Measurements from ENCODE around the gene CRNKL1.

Gene CRNKL1

DNA sequence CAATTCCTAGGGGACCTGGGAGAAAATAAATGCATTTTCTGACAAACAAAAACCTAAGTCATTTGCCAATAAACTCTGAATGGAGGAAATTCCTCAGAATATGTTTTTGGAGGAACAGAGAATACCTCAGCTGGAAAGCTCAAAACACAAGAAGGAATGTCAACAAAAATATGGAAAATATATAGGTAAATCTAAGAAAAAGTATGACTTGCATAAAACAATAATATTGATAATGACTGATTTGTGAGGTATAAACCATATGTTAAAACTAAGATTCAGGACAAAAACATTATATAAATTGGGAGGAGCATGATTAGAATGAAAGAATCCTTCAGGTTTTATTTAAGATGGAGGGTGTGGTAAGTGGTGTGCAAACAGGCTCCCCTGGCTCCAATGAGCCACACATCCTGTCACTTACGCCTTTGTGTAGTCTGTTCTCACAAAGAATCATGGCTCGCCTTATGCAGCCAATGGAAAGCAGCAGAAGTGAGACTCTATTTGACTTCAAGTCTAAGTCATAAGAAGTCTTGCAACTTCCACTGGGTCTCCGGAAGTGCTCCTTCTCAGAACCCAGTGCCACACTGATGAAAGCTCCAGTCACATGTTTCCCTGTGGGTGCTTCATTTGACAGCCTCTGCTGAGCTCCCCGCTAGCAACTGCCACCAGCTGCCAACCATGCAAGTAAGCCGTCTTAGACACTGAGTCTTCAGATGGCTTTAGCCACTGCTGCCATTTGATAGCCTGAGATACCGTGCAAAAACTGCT lies 8.2 kb upstream of the CRNKL1 start:
- no peak overlapping the region for H3K27ac ChIP-seq (ENCODE audit: low read depth, low read length, severe bottlenecking)
- WGBS, 2 experiments (ENCODE audit: insufficient coverage in 2 of 2) = 90 to 91% methylated on average over 4 of the region's 6 CpGs
- H3K9me3 ChIP-seq (ENCODE audit: control insufficient read depth, low read length) = no peaks in the 10 kb centered on the region
- H3K36me3 ChIP-seq (ENCODE audit: control insufficient read depth, insufficient read depth, low read length) = no peaks in the 10 kb centered on the region
- H3K4me3 ChIP-seq (ENCODE audit: extremely low read depth, insufficient read depth, low read length, poor library complexity, severe bottlenecking) = no peak overlapping the region
- no peaks in the 10 kb centered on the region for H3K4me1 ChIP-seq (ENCODE audit: control insufficient read depth, insufficient read depth, low read length, poor library complexity, severe bottlenecking)

DNA sequence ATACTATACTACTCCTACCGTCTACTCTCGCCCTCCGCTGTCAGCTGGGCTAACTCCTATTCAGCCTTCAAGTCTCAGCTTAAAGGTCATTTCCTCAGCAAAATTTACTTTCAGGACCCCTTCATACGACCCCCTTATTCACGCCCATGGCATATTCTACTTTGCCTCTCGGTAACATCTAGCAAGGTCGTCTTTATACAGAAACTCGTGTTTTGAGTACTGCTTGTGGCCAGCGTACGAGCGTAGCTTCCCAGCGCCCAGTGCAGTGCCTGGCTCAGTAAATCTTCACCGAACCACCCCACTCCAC lies 546 bp downstream of the CRNKL1 start:
- WGBS, 2 experiments (ENCODE audit: insufficient coverage in 2 of 2) = 0 to 3% methylated on average over 8 to 10 of the region's 13 CpGs
- peak overlapping the region; percentile 84 for H3K27ac ChIP-seq (ENCODE audit: low read depth, low read length, severe bottlenecking)

DNA sequence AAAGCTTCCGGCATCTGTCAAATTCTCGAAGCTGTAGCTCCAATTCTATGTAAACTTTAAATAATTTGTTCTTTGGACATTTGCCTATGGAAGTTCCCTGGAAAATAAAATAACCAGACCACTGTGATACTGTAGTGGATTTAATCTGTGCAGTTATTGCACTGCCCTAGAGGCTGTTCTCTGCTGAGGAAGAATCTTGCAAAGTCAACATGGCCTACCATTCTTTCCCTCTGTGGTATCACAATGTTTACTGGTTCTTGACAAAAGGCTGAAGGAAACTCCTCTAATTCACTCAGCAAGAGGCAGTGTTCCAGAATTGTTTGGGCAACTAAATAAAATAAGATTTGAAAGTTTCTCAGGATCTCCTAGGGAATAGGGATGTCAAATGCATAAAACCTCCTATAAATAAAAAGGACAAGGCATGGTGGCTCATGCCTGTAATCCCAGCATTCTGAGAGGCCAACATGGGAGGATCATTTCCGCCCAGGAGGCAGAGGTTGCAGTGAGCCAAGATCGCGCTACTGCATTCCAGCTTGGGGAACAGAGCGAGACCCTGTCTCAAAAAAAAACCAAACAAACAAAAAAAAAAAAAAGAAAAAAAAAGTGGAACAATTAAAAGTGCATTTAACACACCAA lies 12.4 kb downstream of the CRNKL1 start:
- Histone ChIP-seq H3K4me1 (ENCODE audit: control insufficient read depth, insufficient read depth, low read length, poor library complexity, severe bottlenecking) (peaks cover 8% of the 10 kb centered on the region), H3K36me3 (ENCODE audit: control insufficient read depth, insufficient read depth, low read length) (peaks cover 95% of the 10 kb centered on the region), H3K4me3 (ENCODE audit: extremely low read depth, insufficient read depth, low read length, poor library complexity, severe bottlenecking) (no peak overlapping the region), H3K27ac (ENCODE audit: low read depth, low read length, severe bottlenecking) (no peak overlapping the region), H3K9me3 (ENCODE audit: control insufficient read depth, low read length) (no peaks in the 10 kb centered on the region)
- 80 to 90% methylated on average over 1 to 3 of the region's 6 CpGs for WGBS, 2 experiments (ENCODE audit: insufficient coverage in 2 of 2)

More for the DNA sequence above, 546 bp downstream of the CRNKL1 start:
- no peaks in the 10 kb centered on the region for H3K4me1 ChIP-seq (ENCODE audit: control insufficient read depth, insufficient read depth, low read length, poor library complexity, severe bottlenecking)
- peaks cover 37% of the 10 kb centered on the region for H3K36me3 ChIP-seq (ENCODE audit: control insufficient read depth, insufficient read depth, low read length)
- H3K4me3 ChIP-seq (ENCODE audit: extremely low read depth, insufficient read depth, low read length, poor library complexity, severe bottlenecking) = peak overlapping the region; percentile 95
- no peaks in the 10 kb centered on the region for H3K9me3 ChIP-seq (ENCODE audit: control insufficient read depth, low read length)

DNA sequence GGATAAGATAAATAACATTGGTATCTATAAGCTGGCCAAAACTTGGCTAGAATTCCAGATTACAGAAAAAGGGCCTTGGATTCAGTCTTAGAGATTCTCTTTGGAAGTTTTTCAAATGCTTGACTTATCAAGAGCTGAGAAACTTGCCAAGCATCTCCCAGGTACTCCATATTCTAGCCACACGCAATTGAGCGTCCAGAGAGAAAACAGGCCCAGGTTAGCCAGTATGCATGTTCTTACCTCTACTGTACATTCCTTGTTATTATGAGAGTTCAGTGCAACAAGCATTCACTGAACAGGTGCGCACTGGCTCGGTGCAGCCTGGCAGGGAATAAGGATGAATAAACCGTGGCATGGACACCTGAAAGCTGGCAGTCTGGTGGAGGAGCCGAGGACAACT lies 13.7 kb downstream of the CRNKL1 start:
- Histone ChIP-seq H3K4me3 (ENCODE audit: extremely low read depth, insufficient read depth, low read length, poor library complexity, severe bottlenecking) (no peak overlapping the region), H3K4me1 (ENCODE audit: control insufficient read depth, insufficient read depth, low read length, poor library complexity, severe bottlenecking) (peaks cover 8% of the 10 kb centered on the region), H3K27ac (ENCODE audit: low read depth, low read length, severe bottlenecking) (no peak overlapping the region), H3K9me3 (ENCODE audit: control insufficient read depth, low read length) (no peaks in the 10 kb centered on the region), H3K36me3 (ENCODE audit: control insufficient read depth, insufficient read depth, low read length) (peaks cover 93% of the 10 kb centered on the region)
- 90 to 100% methylated on average over 5 of the region's 6 CpGs for WGBS, 2 experiments (ENCODE audit: insufficient coverage in 2 of 2)

DNA sequence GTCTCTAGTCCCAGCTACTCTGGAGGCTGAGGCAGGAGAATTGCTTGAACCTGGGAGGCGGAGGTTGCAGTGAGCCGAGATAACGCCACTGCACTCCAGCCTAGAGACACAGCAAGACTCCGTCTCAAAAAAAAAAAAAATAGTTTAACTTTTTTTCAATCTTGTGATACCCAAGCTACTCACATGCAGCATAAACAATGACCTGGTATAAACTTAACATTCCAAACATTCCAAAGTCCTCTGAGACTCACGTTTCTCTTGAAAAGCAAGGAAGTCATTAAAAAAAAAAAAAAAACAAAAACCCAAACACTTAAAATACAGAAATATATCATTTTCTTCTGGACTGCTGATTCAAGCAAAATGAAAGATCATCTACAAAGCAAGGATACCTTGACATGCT lies 14.3 kb downstream of the CRNKL1 start:
- H3K4me3 ChIP-seq (ENCODE audit: extremely low read depth, insufficient read depth, low read length, poor library complexity, severe bottlenecking) = no peak overlapping the region
- H3K9me3 ChIP-seq (ENCODE audit: control insufficient read depth, low read length) = no peaks in the 10 kb centered on the region
- H3K36me3 ChIP-seq (ENCODE audit: control insufficient read depth, insufficient read depth, low read length) = peaks cover 93% of the 10 kb centered on the region
- no peak overlapping the region for H3K27ac ChIP-seq (ENCODE audit: low read depth, low read length, severe bottlenecking)
- peaks cover 8% of the 10 kb centered on the region for H3K4me1 ChIP-seq (ENCODE audit: control insufficient read depth, insufficient read depth, low read length, poor library complexity, severe bottlenecking)
- WGBS, 2 experiments (ENCODE audit: insufficient coverage in 2 of 2) = 70 to 71% methylated on average over 5 of the region's 5 CpGs

DNA sequence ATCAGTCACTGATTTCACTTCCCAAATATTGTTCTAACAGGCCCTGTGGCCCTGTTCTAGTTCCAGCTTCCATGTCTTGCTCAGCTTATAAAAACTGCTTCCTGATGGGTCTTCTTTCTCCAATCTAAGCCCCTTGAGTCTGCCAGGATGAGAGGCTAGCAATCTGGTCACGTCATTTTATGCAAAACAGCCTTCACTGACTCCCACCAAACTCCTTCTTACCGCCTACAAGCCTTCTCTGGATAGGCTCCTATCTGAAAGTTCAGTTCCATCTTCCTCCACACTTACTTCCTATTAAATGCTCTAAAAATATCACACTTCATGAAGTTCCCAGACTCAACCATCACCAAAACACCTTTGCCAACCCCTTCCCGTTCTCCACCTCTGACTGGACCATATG lies 15.5 kb downstream of the CRNKL1 start:
- H3K27ac ChIP-seq (ENCODE audit: low read depth, low read length, severe bottlenecking) = no peak overlapping the region
- peaks cover 87% of the 10 kb centered on the region for H3K36me3 ChIP-seq (ENCODE audit: control insufficient read depth, insufficient read depth, low read length)
- WGBS, 2 experiments (ENCODE audit: insufficient coverage in 2 of 2) = 88 to 100% methylated on average over 3 of the region's 3 CpGs
- no peak overlapping the region for H3K4me3 ChIP-seq (ENCODE audit: extremely low read depth, insufficient read depth, low read length, poor library complexity, severe bottlenecking)
- no peaks in the 10 kb centered on the region for H3K9me3 ChIP-seq (ENCODE audit: control insufficient read depth, low read length)
- H3K4me1 ChIP-seq (ENCODE audit: control insufficient read depth, insufficient read depth, low read length, poor library complexity, severe bottlenecking) = peaks cover 8% of the 10 kb centered on the region

DNA sequence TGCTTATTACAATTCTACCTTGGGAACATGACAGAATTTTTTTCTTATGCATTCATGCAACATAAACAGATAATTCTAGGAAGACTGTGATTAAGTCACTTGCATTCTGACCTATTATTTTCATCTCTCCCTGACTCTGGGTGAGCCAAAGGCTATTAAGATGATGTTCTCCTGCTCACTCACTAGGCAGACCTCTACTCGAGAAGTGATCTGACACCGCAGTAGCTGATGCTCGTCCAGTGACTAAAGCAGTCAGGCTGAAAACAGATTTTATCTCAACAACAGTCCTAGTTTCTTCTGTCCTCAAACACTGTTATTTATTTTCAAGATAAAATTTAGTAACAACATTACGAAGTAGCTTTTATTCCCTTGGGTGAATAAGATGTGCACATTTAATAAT lies 17.8 kb downstream of the CRNKL1 start:
- Histone ChIP-seq H3K36me3 (ENCODE audit: control insufficient read depth, insufficient read depth, low read length) (peaks cover 76% of the 10 kb centered on the region), H3K27ac (ENCODE audit: low read depth, low read length, severe bottlenecking) (peak overlapping the region; percentile 23), H3K4me3 (ENCODE audit: extremely low read depth, insufficient read depth, low read length, poor library complexity, severe bottlenecking) (no peak overlapping the region), H3K4me1 (ENCODE audit: control insufficient read depth, insufficient read depth, low read length, poor library complexity, severe bottlenecking) (peaks cover 8% of the 10 kb centered on the region), H3K9me3 (ENCODE audit: control insufficient read depth, low read length) (no peaks in the 10 kb centered on the region)
- WGBS, 2 experiments (ENCODE audit: insufficient coverage in 2 of 2) = 90% methylated on average over 2 of the region's 4 CpGs; no CpG with 5 or more reads in 1 of the 2 experiments

- WGBS, 2 experiments (ENCODE audit: insufficient coverage in 2 of 2) = 96 to 100% methylated on average over 2 to 4 of the region's 5 CpGs
- H3K4me3 ChIP-seq (ENCODE audit: extremely low read depth, insufficient read depth, low read length, poor library complexity, severe bottlenecking) = no peak overlapping the region
- H3K9me3 ChIP-seq (ENCODE audit: control insufficient read depth, low read length) = no peaks in the 10 kb centered on the region
- H3K36me3 ChIP-seq (ENCODE audit: control insufficient read depth, insufficient read depth, low read length) = peaks cover 75% of the 10 kb centered on the region
- no peak overlapping the region for H3K27ac ChIP-seq (ENCODE audit: low read depth, low read length, severe bottlenecking)
- H3K4me1 ChIP-seq (ENCODE audit: control insufficient read depth, insufficient read depth, low read length, poor library complexity, severe bottlenecking) = no peaks in the 10 kb centered on the region
Observed at GRCh38 chr20:20031790-20032189, 20.5 kb downstream of the CRNKL1 start.

DNA sequence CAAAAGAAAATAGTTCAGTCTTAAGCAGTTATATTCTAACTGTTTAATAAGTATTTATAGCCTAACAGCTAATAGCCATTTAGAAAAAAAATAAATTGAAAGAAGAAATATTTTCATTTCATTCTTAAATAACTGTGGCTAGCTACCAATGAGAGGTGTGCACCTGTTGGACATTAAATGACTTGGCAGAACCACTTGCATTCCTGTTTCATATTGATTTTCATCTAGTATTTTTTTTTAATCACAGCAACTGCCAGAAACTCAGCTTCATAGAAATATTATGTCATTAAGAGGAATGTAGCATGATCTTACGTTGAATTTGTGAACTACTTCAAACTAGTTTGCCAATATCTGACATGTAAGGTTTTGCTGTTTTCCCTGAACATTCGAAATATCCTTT lies 25.0 kb downstream of the CRNKL1 start:
- WGBS, 2 experiments (ENCODE audit: insufficient coverage in 2 of 2) = 82 to 100% methylated on average over 2 of the region's 2 CpGs
- H3K36me3 ChIP-seq (ENCODE audit: control insufficient read depth, insufficient read depth, low read length) = peaks cover 69% of the 10 kb centered on the region

GRCh38 chr20:20024942-20025341 lies 27.3 kb downstream of the CRNKL1 start:
- H3K9me3 ChIP-seq (ENCODE audit: control insufficient read depth, low read length) = no peaks in the 10 kb centered on the region
- no peak overlapping the region for H3K27ac ChIP-seq (ENCODE audit: low read depth, low read length, severe bottlenecking)
- H3K36me3 ChIP-seq (ENCODE audit: control insufficient read depth, insufficient read depth, low read length) = peaks cover 67% of the 10 kb centered on the region
- no peak overlapping the region for H3K4me3 ChIP-seq (ENCODE audit: extremely low read depth, insufficient read depth, low read length, poor library complexity, severe bottlenecking)
- H3K4me1 ChIP-seq (ENCODE audit: control insufficient read depth, insufficient read depth, low read length, poor library complexity, severe bottlenecking) = peaks cover 3% of the 10 kb centered on the region

More for the DNA sequence above, 25.0 kb downstream of the CRNKL1 start:
- H3K27ac ChIP-seq (ENCODE audit: low read depth, low read length, severe bottlenecking) = no peak overlapping the region
- H3K4me1 ChIP-seq (ENCODE audit: control insufficient read depth, insufficient read depth, low read length, poor library complexity, severe bottlenecking) = peaks cover 3% of the 10 kb centered on the region
- no peaks in the 10 kb centered on the region for H3K9me3 ChIP-seq (ENCODE audit: control insufficient read depth, low read length)
- no peak overlapping the region for H3K4me3 ChIP-seq (ENCODE audit: extremely low read depth, insufficient read depth, low read length, poor library complexity, severe bottlenecking)

DNA sequence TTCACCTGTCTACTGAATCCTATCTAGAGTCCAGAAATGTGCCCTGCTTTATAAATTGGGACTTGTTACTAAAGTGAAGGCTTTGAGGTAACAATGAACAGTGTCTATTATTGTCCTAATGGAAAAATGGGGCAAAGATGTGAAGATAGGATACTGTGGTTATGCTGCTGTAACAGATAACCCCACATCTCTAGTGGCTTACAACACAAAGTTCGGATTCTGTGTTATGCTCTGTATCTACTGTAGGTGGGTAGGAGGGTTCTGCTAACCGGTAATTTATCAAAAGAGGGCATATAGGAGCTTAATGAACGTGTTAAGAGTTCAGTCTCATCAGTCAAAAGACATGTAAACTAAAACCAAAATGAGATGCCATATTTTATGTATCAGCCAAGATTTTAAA lies 28.9 kb downstream of the CRNKL1 start:
- Histone ChIP-seq H3K4me3 (ENCODE audit: extremely low read depth, insufficient read depth, low read length, poor library complexity, severe bottlenecking) (no peak overlapping the region), H3K4me1 (ENCODE audit: control insufficient read depth, insufficient read depth, low read length, poor library complexity, severe bottlenecking) (peaks cover 12% of the 10 kb centered on the region), H3K9me3 (ENCODE audit: control insufficient read depth, low read length) (no peaks in the 10 kb centered on the region), H3K36me3 (ENCODE audit: control insufficient read depth, insufficient read depth, low read length) (peaks cover 70% of the 10 kb centered on the region), H3K27ac (ENCODE audit: low read depth, low read length, severe bottlenecking) (no peak overlapping the region)
- 100% methylated on average over 1 of the region's 3 CpGs; no CpG with 5 or more reads in 1 of the 2 experiments for WGBS, 2 experiments (ENCODE audit: insufficient coverage in 2 of 2)
